GF-D8 (cell line): ENCODE data around the gene NPSR1.
"Not testable (repeated sequence)": the region's sequence is repeated elsewhere in the genome, so short reads cannot be mapped to it uniquely, and the experiment has no call there.

Source experiments
- DNase-seq: peaks from one replicate; lab custom pipeline; 2025; lab: John Stamatoyannopoulos, UW

The NPSR1 gene

DNA sequence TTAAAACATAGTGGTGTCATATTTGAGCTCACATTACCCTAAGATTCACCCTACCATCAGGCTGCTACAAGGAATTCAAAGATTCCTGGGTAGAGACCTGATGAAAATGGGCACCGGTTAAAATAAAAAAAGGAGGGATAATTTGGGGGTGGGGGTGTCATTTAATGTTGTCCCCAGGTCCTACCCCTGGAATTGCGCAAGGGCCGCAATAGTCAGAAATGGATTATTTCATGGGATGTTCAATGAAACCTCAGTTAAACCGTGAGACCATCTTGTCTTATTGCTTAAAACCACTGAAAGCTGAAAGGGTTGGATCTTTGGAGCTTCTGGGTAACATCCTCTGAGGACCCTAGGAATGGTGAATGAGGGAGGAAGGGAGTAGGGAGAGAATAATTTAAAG, 216.3 kb downstream of the NPSR1 start:
- DNase-seq, result not testable (repeated sequence)

GRCh38 chr7:34875481-34875880, 217.5 kb downstream of the NPSR1 start:
- no peak for DNase-seq

DNA sequence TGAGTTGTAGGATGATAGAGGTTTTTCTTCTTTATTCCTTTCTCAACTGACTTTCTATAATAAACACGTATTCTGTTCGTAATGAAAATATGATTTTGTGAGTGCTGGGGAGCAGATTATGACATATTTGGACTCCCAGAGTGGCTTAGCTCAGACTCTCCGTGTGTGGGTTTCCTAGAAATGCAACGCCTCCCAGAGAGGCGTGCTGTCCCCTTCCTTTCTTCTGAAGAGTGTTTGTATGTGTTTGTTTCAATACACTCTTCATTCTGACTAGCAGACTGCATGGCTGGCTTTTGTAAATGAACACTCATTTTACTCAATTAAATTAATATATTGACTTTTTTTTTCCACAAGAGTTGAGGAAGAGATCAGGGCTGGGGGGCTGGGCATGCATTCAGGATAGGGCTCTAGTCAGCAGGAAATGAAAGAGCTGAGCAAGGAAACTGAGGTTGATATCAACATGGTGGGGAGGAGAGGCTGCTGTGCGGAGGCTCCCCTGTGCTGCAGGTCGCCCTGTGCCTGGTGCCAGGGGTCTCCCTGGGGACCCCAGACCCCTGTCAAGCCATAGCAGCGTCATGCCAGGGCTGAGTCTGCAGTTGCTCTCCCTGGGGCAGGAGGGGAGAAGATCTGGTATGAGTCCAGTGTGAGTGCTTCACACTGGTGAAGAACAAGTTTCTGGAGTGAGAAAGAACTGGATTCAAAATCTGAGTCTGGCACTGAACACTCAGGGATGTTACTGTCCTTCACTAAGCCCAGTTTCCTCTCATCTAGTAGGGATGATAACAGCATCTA, 221.1 kb downstream of the NPSR1 start:
- DNase-seq, result not testable (repeated sequence)

DNA sequence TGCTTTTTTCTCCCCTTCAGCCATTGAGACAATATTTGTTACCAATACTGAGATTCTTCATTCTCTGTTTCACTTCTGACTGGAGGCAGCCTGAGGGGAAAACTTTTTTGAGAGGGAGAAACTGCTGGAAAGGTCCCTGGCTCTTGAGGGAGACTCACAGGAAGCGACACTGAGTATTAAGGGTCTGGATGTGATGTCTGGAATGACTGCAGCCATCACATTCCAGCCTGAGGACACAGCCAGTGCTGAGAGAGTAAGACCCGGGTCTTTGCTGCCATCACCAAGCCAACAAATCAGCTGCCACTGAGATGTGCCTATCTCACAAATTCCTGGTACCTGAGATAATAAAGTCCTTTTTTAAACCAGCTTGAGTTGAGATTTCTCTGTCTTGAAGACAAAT, 221.9 kb downstream of the NPSR1 start:
- no peak for DNase-seq

DNA sequence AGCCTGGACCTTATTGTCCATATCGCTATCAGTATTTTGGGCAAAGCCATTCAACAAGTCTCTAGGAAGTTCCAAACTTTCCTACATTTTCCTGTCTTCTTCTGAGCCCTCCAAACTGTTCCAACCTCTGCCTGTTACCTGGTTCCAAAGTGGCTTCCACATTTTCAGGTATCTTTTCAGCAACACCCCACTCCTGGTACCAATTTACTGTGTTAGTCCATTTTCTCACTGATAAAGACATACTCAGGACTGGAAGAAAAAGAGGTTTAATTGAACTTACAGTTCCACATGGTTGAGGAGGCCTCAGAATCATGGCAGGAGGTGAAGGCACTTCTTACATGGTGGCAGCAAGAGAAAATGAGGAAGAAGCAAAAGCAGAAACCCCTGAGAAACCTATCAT, 225.8 kb downstream of the NPSR1 start:
- not testable (repeated sequence) for DNase-seq

- DNase-seq, result no peak
Measured at GRCh38 chr7:34886856-34887255, 228.8 kb downstream of the NPSR1 start.

- no peak for DNase-seq
Measured at GRCh38 chr7:34889951-34890350, 231.9 kb downstream of the NPSR1 start.

- DNase-seq, result no peak
Measured at GRCh38 chr7:34895202-34895601, 237.2 kb downstream of the NPSR1 start.
